ENCODE data around the gene VAC14.
"Not testable (repeated sequence)": the region's sequence is repeated elsewhere in the genome, so short reads cannot be mapped to it uniquely, and the experiment has no call there.

VAC14 gene

GRCh38 chr16:70679671-70680494 lies 121.1 kb downstream of the VAC14 start:
- DNase-seq (ENCODE audit: low spot score) = peak; percentile 73

- no peak for DNase-seq (ENCODE audit: low spot score)
Measured at GRCh38 chr16:70678898-70679670, 121.9 kb downstream of the VAC14 start.

GRCh38 chr16:70678121-70678897 lies 122.6 kb downstream of the VAC14 start:
- DNase-seq (ENCODE audit: low spot score) = no peak

- no peak for DNase-seq (ENCODE audit: low spot score)
Measured at GRCh38 chr16:70677499-70678120, 123.3 kb downstream of the VAC14 start.

- DNase-seq (ENCODE audit: low spot score) = no peak
Measured at GRCh38 chr16:70676675-70677498, 124.1 kb downstream of the VAC14 start.

- DNase-seq (ENCODE audit: low spot score) = no peak
Measured at GRCh38 chr16:70675851-70676513, 125.0 kb downstream of the VAC14 start.

- DNase-seq (ENCODE audit: low spot score) = no peak
Measured at GRCh38 chr16:70674221-70675014, 126.5 kb downstream of the VAC14 start.

- DNase-seq (ENCODE audit: low spot score) = not testable (repeated sequence)
Measured at GRCh38 chr16:70670938-70671337, 130.0 kb downstream of the VAC14 start.

GRCh38 chr16:70670175-70670574 lies 130.8 kb downstream of the VAC14 start:
- no peak for DNase-seq (ENCODE audit: low spot score)

GRCh38 chr16:70665806-70666735 lies 134.9 kb downstream of the VAC14 start:
- no peak for DNase-seq (ENCODE audit: low spot score)

- DNase-seq (ENCODE audit: low spot score) = no peak
Measured at GRCh38 chr16:70665113-70665694, 135.8 kb downstream of the VAC14 start.

- no peak for DNase-seq (ENCODE audit: low spot score)
Measured at GRCh38 chr16:70664325-70665112, 136.4 kb downstream of the VAC14 start.

- DNase-seq (ENCODE audit: low spot score) = no peak
Measured at GRCh38 chr16:70663524-70664324, 137.2 kb downstream of the VAC14 start.

GRCh38 chr16:70662991-70663523 lies 137.9 kb downstream of the VAC14 start:
- DNase-seq (ENCODE audit: low spot score) = no peak

GRCh38 chr16:70661918-70662641 lies 138.9 kb downstream of the VAC14 start:
- DNase-seq (ENCODE audit: low spot score) = no peak

- no peak for DNase-seq (ENCODE audit: low spot score)
Measured at GRCh38 chr16:70661534-70661917, 139.4 kb downstream of the VAC14 start.
